ENCODE data around the gene EDN1.

- no peak for TF ChIP-seq CTCF (IDR thresholded peaks at IDR 0.05)
- TF ChIP-seq REST (IDR thresholded peaks at IDR 0.05; ENCODE audit: insufficient read depth in 1 of 2, low read depth in 2 of 2, low read length in 1 of 2) = no peak
Measured at GRCh38 chr6:12296604-12297003, 6.4 kb downstream of the EDN1 start.

Data from Panc1 (cell line).